ENCODE results near the gene HECTD1.
A peak's percentile ranks its signal among the peaks of the same experiment; 100 is the strongest.
"Not testable (repeated sequence)": the region's sequence is repeated elsewhere in the genome, so short reads cannot be mapped to it uniquely, and the experiment has no call there.

HECTD1 gene

DNA sequence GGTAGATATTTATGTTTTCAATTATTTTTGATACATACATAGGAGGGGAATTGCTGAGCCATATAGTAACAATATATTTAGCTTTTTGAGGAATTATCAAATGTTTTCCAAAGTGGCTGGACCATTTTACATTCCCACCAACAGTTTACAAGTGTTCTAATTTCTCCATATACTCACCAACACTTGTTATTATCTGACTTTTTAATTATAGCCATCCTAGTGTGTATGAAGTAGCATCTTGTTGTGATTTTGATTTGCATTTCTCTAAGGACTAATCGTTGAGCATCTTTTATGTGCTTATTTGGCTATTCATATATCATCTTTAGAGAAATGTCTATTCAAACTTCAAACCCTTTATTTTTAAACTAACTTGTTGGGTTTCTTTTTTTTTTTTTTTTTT is 17.2 kb upstream of the HECTD1 start:
- no peak for DNase-seq

GRCh38 chr14:31223331-31223730 is 15.7 kb upstream of the HECTD1 start:
- no peak for DNase-seq

DNA sequence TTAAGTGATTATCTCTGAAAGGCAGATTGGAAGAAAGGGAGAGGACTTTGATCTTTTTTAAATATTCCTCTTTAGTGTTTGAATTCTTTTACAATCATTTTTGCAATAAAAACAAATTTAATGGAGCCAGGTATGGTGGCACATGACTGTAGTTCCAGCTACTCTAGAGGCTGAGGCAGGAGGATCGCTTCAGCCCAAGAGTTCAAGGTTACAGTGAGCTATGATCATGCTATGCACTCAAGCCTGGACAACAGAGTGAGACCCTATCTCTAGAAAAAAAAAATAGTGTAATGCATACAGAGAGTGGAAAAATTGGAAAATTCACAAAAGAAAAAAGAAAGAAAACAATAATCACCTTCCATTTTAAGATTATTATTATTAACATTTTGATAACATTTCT is 15.2 kb upstream of the HECTD1 start:
- DNase-seq = no peak

- no peak for DNase-seq
These were observed 13.7 kb upstream of the HECTD1 start for GRCh38 chr14:31221266-31221665.

DNA sequence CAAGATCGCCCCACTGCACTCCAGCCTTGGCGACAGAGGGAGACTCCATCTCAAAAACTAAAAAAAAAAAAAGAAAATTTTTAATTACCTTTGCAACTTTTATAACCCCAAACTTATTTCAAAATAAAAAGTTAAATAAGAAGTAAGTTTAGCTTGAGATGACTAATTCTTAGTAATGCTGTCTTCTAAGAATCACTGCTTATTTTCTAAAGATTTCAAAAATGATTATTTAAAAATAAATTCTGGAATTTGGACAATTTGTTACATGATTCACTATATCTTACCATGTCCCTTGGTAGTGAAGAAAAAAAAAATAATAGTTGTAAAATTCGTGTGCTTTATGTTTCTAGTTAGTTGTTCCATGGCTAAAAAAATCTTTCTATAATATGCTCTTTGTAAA is 11.6 kb upstream of the HECTD1 start:
- DNase-seq = no peak

DNA sequence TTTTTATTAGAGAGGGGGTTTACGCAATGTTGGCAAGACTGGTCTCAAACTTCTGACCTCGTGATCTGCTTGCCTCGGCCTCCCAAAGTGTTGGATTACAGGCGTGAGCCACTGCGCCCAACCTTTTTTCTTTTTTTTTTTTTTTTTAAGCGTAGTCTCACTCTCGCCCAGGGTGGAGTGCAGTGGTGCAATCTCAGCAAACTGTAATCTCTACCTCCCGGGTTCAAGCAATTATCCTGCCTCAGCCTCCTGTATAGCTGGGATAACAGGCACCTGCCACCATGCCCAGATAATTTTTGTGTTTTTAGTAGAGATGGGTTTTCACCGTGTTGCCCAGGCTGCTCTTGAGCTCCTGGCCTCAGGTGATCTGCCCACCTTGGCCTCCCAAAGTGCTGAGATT is 8.8 kb upstream of the HECTD1 start:
- no peak for DNase-seq

DNA sequence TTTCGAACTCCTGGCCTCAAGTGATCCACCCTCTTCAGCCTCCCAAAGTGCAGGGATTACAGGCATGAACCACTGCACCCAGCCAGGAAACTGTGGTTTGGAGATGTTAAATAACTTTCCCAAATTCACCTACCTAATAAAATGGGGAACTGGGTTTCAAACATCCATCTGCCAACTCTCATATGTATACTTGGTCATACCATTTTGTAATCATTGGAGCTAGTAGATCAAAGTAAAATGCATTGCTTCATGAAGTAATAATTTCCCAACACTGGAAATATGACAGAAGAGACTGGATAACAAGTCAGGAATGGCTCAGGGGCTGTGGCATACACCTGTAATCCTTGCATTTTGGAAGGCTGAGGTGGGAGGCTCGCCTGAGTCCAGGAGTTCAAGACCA is 5.3 kb upstream of the HECTD1 start:
- DNase-seq = no peak

- no peak for DNase-seq
These were observed 2.0 kb upstream of the HECTD1 start for GRCh38 chr14:31209605-31210004.

DNA sequence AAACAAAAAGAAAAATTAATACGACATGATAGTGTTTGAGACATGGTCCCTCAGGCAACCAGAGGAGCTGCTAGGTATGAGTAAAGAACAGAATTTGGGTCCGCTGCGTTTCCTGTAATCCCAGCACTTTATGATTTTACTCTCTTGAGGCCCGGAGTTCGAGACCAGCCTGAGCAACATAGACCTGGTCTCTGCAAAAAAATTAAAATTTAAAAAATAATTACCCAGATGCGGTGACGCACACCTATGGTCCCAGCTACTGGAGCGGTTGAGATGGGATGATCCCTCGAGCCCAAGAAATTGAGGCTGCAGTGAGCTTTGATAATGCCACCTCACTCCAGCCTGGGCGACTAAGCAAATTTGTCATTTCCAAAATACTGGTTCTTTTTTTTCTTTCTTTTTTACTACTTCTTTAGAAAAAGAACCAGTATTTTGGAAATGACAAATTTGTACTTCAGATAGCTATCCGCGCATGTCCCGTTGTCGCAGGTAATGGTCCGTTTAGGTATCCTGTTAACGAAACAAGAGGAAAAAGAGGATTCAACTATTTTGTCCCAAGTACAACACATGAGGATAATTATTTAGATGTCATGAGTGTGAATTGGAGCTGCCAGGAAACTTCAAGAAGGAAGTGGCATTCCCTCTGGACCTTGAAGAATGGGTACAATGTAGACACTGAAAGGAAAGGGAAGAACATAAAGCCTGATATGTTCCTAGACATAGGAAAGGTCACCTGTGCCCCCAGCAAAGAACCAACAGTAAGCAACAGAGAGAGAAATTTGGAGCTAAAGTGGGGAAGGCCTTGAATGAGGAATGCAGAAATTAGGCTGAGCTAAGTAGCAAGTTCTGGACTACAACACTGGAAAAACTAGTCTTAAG is 1.2 kb upstream of the HECTD1 start:
- peak; percentile 37 for DNase-seq

- DNase-seq = no peak
These were observed 272 bp downstream of the HECTD1 start for GRCh38 chr14:31207287-31207754.

GRCh38 chr14:31206536-31207286 is 882 bp downstream of the HECTD1 start:
- peak; percentile 23 for DNase-seq

- peak; percentile 9 for DNase-seq
These were observed 1.7 kb downstream of the HECTD1 start for GRCh38 chr14:31205681-31206535.

GRCh38 chr14:31204593-31205534 is 2.7 kb downstream of the HECTD1 start:
- DNase-seq = no peak

DNA sequence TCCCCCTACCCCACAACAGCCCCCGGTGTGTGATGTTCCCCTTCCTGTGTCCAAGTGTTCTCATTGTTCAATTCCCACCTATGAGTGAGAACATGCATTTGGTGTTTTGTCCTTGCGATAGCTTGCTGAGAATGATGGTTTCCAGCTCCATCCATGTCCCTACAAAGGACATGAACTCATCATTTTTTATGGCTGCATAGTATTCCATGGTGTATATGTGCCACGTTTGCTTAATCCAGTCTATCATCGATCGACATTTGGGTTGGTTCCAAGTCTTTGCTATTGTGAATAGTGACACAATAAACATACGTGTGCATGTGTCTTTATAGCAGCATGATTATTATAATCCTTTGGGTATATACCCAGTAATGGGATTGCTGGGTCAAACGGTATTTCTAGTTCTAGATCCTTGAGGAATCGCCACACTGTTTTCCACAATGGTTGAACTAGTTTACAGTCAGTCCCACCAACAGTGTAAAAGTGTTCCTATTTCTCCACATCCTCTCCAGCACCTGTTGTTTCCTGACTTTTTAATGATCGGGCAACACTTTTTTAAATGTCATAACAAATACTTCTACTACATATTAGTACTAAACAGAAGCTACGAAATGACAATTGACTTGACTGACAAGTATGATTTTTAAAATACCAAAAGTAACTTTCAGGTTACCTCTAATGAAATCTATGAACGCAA is 3.5 kb downstream of the HECTD1 start:
- not testable (repeated sequence) for DNase-seq

- DNase-seq = no peak
These were observed 4.2 kb downstream of the HECTD1 start for GRCh38 chr14:31203414-31203742.

DNA sequence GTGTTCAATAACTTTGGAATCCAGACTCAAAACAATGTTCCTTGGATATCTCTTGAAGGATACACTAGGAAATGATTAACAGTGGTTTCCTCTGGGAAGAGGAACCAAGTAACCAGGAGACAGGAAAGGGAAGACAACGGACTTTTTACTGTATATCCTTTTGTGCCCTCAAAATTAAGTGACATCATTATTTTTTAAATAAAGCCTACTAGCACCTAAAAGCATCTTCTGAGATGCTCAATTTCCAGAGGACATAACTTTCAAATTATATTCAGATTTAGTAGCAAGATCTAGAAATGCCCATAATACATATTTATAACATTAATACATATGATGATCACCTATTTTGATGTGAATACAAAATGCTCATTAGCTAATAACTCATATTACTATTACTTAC is 6.5 kb downstream of the HECTD1 start:
- no peak for DNase-seq

- DNase-seq = no peak
These were observed 6.9 kb downstream of the HECTD1 start for GRCh38 chr14:31200702-31200990.

- DNase-seq = no peak
These were observed 9.9 kb downstream of the HECTD1 start for GRCh38 chr14:31197671-31198070.

- DNase-seq = no peak
These were observed 10.6 kb downstream of the HECTD1 start for GRCh38 chr14:31196839-31197492.

GRCh38 chr14:31194661-31195060 is 12.9 kb downstream of the HECTD1 start:
- DNase-seq = no peak

DNA sequence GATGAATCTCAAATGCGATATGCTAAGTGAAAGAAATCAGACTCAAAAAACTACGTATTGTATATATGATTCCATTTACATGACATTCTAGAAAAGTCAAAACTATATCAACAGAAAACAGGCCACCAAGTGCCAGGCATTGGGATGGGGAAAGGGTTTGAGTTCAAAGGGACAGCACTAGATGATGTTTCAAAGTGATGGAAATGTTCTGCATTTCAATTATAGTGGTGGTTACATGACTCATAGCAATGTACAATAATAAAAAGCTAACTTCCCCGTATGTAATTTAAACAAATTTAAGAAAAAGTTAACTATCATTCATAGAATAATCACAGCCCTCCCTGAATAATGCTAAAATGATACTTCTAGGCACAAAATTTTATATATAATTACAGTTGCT is 13.5 kb downstream of the HECTD1 start:
- no peak for DNase-seq

All from NCI-H345 (cell line).